ENCODE results near the gene SCUBE3.

DNA sequence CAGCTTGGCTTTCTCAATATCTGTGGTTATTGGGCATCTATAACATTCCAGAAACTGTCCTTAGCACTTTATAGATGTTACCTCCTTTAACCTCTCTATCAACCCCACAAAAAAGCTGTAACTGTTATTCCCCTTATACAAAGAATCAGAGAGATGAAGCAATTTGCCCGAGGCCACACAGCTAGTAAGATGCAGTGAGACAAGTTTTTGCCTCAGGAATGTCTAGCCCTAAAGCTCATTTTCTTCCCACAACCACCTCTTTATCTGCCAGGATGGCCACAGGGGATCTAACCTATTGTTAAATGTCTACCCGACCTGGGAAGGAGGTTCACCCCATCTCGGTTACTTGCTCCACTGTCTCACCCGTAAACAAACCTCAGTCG is 40.7 kb upstream of the SCUBE3 start:
- TF ChIP-seq POLR2AphosphoS5 (IDR thresholded peaks at IDR 0.05; ENCODE audit: low read depth, low read length) (no peak), TAF1 (IDR thresholded peaks at IDR 0.05; ENCODE audit: low read depth, low read length) (no peak), POLR2A (IDR thresholded peaks at IDR 0.05; ENCODE audit: low read depth, low read length) (no peak), PAX5 (IDR thresholded peaks at IDR 0.05; ENCODE audit: insufficient read depth, low read length, severe bottlenecking) (no peak), SPI1 (IDR thresholded peaks at IDR 0.05; ENCODE audit: low read depth, low read length) (no peak)

Measured in GM12891 (cell line).